GM12878 (cell line): ENCODE measurements around the gene HERC2.
"Not testable (repeated sequence)": the region's sequence is repeated elsewhere in the genome, so short reads cannot be mapped to it uniquely, and the experiment has no call there.

Experiments used
- CTCF ChIP-seq, 3 experiments: IDR thresholded peaks in 2 of 3; conservative IDR thresholded peaks in 1 of 3; 2 replicates each; pipeline ENCODE4 v1.5.1; 2011; ENCODE audit warnings: low read depth in 3 of 3, low read length in 3 of 3, mild to moderate bottlenecking in 3 of 3, control low read depth in 2 of 3, moderate library complexity in 2 of 3, inconsistent platforms in 1 of 3, mixed read lengths in 1 of 3; ENCODE audit not compliant: control insufficient read depth in 2 of 3, insufficient read depth in 1 of 3; ENCODE audit errors: extremely low read depth in 1 of 3
- WRNIP1 ChIP-seq: IDR thresholded peaks from 2 replicates; pipeline ENCODE4 v1.6.1; 2011; ENCODE audit warnings: low read depth, low read length, improper control_type of control experiment, borderline replicate concordance
- TF ChIP-seq, protein P1 (sequence below): IDR thresholded peaks from 2 replicates; pipeline ENCODE4 v1.6.1; 2012; ENCODE audit warnings: low read length, inconsistent platforms

DNA sequence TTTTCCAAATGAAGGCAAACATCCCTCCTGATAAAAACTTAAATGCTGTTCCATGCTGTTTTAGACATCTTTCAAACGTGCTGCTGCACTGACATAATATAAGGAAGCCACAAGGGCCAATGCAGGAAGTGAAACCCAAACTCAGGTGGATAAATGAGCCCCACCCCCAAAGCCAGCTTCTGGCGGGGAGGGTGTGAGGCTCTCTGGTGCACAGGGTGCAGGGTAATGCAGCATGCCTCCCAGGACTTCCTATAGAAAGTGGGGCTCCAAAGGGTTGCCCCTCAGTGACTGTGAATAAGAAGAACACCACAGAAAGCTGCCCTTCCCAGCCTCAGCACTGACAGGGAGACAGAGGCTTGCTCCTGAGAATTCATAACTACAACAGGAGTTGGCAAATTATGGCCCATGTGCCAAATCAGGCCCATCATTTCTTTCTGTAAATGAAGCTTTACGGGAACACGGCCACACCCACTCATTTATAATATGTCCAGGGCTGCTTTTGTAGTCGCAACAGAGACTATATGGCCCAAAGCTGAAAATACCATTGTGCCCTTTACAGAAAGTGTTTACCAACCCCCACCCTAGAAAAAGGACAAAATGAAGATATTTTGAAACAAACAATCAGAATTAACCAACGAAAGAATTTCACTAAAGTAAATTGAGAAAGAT, 185.6 kb downstream of the HERC2 start:
- TF ChIP-seq CTCF (IDR thresholded peaks at IDR 0.05 in 2 of 3, conservative IDR thresholded peaks at IDR 0.05 in 1 of 3; ENCODE audit: control insufficient read depth in 2 of 3, extremely low read depth in 1 of 3, insufficient read depth in 1 of 3, low read depth in 3 of 3, low read length in 3 of 3); WRNIP1: not testable (repeated sequence)
- TF ChIP-seq, protein P1, sequence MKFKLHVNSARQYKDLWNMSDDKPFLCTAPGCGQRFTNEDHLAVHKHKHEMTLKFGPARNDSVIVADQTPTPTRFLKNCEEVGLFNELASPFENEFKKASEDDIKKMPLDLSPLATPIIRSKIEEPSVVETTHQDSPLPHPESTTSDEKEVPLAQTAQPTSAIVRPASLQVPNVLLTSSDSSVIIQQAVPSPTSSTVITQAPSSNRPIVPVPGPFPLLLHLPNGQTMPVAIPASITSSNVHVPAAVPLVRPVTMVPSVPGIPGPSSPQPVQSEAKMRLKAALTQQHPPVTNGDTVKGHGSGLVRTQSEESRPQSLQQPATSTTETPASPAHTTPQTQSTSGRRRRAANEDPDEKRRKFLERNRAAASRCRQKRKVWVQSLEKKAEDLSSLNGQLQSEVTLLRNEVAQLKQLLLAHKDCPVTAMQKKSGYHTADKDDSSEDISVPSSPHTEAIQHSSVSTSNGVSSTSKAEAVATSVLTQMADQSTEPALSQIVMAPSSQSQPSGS, result not testable (repeated sequence)
